Glomerular visceral epithelial cell (primary cell): Measurements from ENCODE around the gene RTL5.
"Not testable (repeated sequence)": the region's sequence is repeated elsewhere in the genome, so short reads cannot be mapped to it uniquely, and the experiment has no call there.

Source experiments
- DNase-seq: peaks from one replicate; pipeline ENCODE4 v3.0.0-alpha.2; 2016; ENCODE audit errors: extremely low spot score

The RTL5 gene

DNA sequence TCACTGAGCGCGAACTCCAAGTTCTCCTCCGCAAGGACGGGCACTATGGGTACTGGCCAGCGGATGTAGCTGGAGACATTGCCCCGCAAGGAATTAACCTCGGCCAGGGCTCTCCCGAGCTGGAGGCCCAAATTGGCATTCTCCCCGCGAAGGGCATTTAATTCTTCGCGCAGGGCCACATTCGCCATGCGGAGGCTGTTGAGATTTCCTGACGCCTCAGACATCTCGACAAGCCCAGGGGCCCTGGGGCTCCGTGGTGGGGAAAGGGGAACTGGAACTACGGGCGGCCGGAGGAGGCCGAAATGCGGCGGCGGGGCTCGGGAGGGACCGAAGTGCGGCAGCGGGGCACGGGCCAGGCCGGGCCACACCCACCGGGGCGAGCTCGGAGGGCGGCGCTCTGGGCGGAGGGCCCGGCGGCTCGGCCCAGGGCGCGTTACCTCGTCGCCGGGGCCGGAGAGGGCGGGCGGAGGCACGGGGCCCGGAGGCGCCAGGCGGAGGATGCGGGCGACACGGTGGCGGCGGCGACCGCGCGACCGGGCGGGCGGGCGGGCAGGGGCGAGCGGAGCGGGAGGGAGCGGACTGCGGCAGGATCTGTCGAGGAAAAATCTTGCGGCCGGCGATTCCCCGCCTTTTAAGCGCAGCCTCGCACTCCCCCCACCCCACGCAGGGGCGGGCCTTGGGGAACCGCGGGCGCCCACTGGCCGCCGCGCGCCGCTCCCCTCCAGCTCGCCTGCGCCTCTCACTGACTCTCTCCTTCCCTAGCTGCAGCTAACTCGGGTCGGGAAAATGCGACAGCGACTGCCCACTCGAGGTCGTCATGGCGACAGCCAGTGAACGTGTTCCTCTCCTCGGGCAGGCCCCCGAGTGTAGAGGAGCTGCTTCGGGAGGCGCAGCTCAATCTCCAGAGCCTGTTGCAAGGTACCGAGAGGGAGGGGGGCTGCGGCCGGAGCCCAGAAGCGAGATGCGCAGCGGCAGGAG is at the start of gene RTL5:
RTL5 (minus strand) TSS at position 599 of the 978 bp plus-strand sequence.
- DNase-seq: peak; percentile 68

GRCh38 chrX:72180539-72180938 is 48.8 kb upstream of the RTL5 start:
- DNase-seq: no peak

DNA sequence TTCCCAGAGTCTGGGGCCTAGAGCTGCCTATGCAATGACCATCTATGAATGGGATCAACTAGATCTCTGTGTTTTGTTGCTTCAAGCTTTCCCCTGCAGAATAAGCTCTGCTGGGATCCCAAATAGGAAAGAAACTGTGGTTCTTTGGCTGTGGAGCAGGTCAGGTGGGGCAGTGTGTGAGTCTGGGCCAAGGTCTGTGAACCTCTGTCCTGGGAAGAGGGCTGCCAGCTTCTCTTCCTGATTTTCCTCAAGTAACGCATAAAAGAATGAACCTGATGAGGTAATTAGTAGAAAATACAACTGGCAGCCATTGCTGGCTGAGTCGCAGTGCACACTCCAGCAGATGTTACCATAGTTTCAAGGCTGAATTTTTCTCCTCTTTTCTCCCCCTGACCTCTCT is 45.3 kb upstream of the RTL5 start:
- DNase-seq: no peak

DNA sequence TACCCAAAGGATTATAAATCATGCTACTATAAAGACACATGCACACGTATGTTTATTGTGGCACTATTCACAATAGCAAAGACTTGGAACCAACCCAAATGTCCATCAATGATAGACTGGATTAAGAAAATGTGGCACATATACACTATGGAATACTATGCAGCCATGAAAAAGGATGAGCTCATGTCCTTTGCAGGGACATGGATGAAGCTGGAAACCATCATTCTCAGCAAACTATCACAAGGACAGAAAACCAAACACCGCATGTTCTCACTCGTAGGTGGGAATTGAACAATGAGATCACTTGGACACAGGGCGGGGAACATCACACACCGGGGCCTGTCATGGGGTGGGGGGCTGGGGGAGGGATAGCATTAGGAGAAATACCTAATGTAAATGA is 44.6 kb upstream of the RTL5 start:
- DNase-seq: not testable (repeated sequence)

GRCh38 chrX:72169008-72169728 is 37.5 kb upstream of the RTL5 start:
- DNase-seq: no peak

DNA sequence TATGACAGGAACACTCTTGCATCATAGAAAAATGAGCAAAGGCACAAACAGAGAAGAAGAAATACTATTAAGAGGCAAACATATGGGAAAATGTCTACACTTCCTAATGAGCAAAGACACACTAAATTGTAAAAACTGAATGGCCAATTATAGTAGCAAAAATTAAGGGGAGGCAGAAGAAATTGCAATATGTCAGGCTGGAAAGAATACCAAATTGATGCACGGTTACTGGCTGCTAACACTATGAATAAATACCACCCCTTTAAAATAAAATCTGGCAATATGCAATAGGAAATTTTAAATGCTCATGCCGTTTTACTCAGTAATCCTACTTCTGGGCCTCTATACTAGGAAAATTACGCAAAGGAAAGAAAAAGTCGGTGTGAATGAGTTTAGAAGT is 33.8 kb upstream of the RTL5 start:
- no peak for DNase-seq

DNA sequence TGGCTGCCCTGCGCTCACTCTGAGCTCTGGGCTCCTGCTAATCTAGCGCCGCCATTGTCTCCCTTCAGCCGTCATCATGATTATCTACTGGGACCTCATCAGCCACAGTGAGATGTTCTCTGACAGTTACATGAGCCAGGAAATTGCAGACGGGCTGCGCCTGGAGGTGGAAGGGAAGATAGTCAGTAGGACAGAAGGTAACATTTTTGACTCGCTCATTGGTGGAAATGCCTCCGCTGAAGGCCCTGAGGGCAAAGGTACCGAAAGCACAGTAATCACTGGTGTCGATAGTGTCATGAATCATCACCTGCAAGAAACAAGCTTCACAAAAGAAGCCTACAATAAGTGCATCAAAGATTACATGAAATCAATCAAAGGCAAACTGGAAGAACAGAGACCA is 28.1 kb upstream of the RTL5 start:
- no peak for DNase-seq

DNA sequence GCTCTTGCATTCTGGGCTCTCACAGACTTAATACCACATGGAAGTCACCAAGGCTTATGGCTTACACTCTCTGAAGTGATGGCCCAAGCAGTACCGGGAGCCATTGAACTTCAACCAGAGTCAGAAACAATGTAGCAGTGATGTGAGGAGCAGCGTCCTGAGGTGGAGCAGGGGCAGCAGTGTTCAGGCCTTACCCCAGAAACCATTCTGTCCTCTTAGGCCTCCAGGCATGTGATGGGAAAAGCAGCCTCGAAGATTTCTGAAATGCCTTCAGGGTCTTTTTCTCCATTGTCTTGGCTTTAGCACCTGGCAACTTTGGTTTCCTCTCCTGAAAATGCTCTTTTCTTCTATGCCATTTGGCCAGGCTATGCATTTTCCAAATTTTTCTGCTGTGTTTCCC is 27.1 kb upstream of the RTL5 start:
- DNase-seq: no peak

DNA sequence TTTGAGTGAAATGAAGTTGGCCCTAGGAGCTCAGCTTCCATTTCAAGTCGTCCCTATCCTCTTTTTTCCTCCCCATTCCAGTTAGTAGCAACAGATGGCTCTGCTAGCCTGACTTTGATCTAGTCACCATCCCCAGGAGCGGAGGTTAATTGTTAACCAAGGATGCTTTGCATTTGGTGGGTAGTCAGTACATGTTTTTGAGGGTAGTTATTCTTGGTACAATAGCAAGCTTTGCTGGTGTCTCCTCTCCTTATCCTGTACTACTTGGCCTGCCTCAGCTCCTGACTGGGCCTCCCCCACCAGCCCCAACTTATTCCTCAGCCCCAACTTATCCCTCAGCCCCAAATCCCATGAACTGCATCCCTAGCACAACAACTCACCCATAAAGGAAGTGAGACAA is 14.8 kb upstream of the RTL5 start:
- DNase-seq: no peak

DNA sequence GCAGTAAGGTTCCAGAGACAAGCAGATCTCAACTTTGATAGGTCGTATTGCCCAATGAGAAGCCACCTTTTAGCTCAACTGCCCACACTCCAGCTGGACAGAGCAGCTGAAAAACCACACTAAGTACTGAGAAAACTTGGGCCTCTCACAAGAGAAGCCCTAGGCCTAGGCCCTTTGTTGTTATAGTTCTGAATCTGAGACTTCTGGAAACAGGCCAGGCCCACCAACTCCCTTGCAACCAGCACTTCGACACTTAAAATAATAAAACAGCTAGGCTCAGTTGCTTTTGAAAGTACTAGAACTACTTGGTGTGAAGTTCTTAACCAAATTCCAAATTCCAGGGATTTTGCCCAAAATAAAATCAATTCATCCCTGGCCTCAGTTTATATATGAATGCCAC is 13.5 kb upstream of the RTL5 start:
- DNase-seq: no peak

DNA sequence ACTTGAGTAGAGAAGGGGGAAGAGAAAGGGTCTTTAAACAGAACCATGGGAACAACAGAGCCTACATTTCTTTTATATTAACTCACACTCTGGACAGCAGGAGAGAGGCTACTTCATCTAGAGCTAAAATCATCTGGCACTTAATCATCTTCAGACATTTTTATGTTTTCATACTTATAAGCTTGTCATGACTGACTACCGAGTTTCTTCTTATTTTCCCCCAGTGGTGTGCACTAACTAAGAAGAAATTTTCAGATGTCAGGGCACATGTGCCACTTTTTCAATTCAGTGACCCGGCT is 11.8 kb upstream of the RTL5 start:
- no peak for DNase-seq

DNA sequence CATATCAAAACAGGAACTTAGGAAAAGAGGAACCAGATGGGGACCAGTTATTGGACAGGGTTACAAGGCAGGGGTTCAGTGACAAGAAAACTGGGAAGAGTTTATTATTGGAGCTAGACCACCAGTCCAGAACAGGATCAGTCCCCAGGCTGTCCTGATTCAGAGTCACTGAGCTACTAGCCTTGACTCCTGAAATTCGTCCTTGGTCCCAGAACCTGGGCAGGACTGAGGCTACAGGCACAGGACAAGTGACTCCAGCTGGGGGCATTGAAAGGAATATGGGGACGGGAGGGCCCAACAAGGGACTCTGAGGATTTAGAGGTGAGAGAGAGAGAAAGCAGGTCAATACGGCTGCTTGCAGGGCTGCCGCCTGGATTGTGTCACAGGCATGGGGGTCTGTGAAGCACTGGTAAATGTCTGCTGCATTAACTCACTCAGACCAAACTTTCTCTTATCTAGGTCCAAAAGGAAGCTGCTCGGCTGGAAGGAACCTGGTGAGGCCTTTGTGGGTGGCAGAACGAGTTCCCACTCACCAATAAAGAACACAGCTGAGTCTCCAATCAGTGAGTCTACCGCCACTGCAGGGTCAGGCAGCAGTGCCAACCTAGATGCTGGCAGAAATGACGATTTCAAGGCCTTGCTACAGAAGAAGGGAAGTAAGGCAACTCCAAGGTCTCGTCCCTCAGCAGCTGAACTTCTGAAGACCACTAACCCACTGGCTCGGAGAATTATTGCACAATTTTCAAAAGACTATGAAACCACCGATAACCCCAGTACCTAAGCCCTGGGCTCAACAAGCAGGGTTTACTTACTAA is 11.3 kb upstream of the RTL5 start:
- no peak for DNase-seq

DNA sequence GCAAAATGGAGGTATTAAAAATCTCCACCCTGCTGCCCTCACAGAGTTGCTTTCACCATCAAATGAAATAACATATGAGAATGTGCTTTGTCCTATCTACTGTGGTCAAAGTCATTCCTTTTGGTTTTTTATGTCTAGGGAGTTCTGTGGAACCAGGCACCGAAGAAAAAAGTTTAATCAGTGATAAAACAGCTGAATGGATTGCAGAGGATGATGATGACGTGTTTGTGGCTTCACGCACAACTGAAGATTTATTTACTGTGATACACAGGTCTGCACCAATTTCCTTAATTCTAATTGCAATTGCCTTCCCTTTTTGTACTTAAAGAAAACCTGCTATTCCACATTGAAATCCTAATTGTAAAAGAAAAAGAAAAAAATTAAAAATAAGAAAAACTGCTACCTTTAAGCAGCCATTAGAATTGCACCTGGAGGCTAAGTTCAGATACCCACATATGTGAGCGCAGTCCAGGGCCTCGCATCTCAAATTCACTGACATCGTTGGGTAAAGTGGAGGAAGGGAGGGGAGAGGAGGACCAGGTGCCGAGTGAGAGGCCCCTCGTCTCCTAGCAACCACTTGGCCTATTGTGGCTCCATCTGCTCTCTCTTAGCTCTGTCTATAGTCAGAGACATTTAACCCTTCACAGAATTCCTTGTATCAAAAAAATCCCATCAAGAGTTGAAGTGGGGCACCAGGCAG is 10.5 kb upstream of the RTL5 start:
- no peak for DNase-seq

- no peak for DNase-seq
Observed at GRCh38 chrX:72141372-72142004, 9.8 kb upstream of the RTL5 start.

DNA sequence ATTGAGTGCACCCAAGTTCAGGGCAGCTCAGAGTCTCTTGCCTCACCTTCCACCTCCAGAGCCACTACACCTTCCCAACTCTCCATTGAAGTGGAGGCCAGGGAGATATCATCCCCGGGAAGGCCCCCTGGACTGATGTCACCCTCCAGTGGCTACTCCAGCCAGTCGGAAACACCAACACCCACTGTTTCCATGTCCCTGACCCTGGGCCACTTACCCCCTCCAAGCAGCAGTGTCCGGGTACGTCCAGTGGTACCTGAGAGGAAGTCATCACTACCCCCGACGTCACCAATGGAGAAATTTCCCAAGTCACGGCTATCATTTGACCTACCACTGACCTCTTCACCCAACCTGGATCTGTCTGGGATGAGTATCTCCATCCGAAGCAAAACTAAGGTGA is 7.8 kb upstream of the RTL5 start:
- no peak for DNase-seq

DNA sequence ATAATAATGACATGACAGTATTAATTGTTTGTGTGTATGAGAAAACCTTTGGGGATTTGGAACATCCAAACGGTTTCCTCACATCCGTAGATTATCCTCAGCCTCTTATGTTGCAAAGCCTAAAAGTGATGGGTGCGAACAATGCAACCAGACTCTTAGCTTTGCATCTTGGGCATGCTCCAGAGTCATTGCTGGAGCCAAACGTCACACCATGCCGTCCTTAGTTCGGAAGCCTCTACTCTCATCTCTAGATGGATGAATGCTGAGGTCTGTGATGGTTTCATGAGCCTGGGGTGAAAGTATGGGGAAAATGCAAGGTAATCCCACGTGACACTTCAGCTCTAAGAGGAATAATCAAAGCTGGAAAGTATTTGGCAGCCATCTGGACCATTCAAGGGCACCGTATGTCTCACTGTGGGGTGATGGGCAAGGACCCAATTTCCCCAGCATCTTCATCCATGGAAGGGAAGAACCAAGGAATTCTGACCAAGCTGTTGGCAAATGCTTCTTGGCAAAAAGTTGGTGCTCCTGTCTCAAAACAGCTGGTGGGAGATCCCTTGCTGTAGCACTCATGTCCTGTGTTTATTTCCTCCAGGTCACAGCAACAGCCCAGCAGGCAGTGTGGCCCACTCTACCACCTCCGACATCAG is 6.3 kb upstream of the RTL5 start:
- no peak for DNase-seq

DNA sequence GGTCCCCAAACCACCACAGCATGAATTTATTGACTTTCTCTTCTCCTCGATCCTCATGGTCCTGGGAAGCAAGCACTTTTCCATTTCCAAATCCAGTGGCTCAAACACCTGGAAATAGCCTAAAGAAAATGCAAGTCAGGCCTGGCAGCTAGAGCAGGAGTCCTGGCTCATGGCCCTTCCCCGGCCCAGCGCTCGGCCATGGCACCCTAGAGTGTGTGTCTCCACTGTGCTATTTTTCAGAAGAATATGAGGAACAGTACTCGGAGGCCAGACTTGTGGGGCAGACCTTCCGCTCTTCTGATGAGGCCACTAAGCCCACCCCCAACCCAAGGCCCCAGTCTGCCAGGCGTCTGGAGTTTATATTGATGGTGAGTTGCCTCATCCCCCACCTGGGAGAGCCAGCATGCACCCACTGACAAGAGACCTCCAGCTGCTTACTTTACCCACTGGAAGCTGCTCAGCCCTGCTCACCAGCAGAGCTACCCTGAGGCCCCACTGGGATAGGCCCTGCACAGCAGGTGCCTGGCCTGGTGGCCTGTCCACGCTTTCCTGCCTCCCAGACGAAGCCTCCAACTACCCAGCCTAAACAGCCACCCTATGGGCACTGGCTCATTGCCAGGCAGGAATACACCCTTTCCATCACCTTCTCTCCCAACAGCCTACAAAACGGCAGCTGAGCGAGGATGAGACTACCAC is 2.3 kb upstream of the RTL5 start:
- no peak for DNase-seq

DNA sequence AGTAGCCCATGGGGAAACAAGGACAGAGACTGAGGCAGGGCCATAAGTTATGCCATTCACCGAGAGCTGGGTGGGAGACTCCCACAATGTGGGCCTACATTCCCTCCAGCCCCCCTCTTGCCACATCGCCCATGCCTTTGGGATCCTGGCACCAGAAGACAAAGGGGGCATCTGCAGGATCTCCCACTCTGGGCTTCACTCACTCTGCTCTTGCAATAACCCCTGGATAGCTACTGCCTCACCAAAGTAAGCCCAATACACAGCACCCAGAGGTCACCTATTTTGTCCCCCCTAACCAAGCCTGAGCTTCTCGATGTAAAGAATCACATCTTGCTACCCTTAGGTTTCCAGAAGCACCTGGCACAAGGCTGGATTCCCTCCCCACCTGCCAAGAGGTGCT is 741 bp upstream of the RTL5 start:
- DNase-seq: no peak

DNA sequence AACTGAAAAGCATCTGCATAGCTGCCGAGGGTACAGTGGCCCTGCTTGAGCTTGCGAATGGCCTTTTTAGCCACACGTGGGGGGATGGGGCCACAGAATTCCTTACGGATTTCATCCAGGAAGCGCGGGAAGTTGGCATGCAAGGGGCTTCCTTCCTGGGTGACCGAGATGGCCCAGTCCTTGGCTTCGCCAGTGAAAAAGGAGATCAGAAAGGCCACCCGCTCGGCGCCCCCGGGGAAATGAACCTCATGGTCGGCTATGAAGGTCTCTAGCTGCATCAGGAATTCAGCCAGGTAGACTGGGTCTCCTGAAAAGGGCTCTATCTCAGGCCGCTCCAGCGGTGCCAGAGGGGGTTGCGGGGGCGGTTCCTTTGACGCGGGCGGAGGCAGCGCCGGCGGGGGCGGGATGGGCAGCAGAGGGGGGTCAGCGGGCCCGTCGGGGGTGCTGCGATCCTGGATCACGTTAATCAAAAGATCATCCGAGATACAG is 909 bp downstream of the RTL5 start:
- no peak for DNase-seq

DNA sequence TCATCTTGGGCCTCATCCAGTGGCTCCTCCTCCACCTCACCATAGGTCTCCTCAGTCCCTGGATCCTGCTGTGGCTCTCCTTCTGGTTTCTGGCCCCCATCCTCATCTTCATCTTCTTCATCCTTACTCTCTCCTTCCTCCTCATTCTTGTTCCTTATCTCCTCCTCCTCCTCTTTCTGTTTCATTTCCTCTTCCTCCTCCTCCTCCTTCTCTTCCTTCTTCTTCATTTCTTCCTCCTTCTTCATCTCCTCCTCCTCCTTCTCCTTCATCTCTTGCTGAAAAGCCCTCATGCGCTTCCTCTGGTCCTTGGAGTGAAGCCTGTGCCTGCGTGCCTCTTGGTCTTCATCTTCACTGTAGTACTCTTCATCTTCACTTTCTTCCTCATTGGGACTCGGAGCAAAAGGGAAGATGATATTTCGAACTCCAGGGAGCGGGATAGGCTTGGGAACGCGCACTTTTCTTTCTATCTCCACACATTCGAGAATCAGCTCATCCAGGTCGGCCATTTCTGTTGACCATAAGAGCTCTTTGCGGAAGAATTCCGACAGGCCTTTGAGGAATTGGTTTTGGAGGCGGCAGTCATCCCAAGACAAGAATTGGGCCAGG is 1.5 kb downstream of the RTL5 start:
- no peak for DNase-seq
